ENCODE measurements around the gene CDKN3.

DNA sequence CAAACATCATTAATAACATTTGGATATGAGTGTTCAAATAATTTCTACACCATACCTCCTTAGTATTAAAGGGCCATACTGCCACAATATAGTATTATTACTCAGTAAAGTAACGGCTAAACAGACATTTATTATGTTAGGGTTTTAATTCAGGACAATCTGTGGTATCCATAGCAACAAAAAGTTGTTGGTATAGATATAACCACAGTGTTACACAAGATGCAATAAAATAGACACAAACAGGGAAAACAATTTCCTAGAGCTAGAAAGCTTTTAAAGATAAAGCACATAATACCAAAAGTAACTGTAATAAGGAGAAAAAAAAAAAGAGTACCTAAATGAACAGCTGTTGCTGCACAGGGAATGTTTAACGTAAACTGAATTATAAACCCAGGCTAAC, 28.3 kb downstream of the CDKN3 start:
- TF ChIP-seq, protein P1, sequence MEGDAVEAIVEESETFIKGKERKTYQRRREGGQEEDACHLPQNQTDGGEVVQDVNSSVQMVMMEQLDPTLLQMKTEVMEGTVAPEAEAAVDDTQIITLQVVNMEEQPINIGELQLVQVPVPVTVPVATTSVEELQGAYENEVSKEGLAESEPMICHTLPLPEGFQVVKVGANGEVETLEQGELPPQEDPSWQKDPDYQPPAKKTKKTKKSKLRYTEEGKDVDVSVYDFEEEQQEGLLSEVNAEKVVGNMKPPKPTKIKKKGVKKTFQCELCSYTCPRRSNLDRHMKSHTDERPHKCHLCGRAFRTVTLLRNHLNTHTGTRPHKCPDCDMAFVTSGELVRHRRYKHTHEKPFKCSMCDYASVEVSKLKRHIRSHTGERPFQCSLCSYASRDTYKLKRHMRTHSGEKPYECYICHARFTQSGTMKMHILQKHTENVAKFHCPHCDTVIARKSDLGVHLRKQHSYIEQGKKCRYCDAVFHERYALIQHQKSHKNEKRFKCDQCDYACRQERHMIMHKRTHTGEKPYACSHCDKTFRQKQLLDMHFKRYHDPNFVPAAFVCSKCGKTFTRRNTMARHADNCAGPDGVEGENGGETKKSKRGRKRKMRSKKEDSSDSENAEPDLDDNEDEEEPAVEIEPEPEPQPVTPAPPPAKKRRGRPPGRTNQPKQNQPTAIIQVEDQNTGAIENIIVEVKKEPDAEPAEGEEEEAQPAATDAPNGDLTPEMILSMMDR (IDR thresholded peaks at IDR 0.05; ENCODE audit: insufficient read depth, low read length) = no peak
- TF ChIP-seq POLR2AphosphoS5 (IDR thresholded peaks at IDR 0.05; ENCODE audit: low read depth) (no peak), GABPA (IDR thresholded peaks at IDR 0.05; ENCODE audit: low read depth) (no peak), SPI1 (IDR thresholded peaks at IDR 0.05; ENCODE audit: borderline replicate concordance, low read depth) (no peak)
- TF ChIP-seq, protein P2, sequence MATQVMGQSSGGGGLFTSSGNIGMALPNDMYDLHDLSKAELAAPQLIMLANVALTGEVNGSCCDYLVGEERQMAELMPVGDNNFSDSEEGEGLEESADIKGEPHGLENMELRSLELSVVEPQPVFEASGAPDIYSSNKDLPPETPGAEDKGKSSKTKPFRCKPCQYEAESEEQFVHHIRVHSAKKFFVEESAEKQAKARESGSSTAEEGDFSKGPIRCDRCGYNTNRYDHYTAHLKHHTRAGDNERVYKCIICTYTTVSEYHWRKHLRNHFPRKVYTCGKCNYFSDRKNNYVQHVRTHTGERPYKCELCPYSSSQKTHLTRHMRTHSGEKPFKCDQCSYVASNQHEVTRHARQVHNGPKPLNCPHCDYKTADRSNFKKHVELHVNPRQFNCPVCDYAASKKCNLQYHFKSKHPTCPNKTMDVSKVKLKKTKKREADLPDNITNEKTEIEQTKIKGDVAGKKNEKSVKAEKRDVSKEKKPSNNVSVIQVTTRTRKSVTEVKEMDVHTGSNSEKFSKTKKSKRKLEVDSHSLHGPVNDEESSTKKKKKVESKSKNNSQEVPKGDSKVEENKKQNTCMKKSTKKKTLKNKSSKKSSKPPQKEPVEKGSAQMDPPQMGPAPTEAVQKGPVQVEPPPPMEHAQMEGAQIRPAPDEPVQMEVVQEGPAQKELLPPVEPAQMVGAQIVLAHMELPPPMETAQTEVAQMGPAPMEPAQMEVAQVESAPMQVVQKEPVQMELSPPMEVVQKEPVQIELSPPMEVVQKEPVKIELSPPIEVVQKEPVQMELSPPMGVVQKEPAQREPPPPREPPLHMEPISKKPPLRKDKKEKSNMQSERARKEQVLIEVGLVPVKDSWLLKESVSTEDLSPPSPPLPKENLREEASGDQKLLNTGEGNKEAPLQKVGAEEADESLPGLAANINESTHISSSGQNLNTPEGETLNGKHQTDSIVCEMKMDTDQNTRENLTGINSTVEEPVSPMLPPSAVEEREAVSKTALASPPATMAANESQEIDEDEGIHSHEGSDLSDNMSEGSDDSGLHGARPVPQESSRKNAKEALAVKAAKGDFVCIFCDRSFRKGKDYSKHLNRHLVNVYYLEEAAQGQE (IDR thresholded peaks at IDR 0.05; ENCODE audit: insufficient replicate concordance, low read depth) = no peak

Data from HL-60 (cell line).